GM19397 (cell line): Measurements from ENCODE around the gene BCKDHA.
"Not testable (repeated sequence)": the region's sequence is repeated elsewhere in the genome, so short reads cannot be mapped to it uniquely, and the experiment has no call there.

ENCODE experiments used
- ATAC-seq: cut with Tn5 transposase; IDR thresholded peaks from one replicate; pipeline ENCODE4 v1.9.1; 2021; ENCODE audit warnings: mild to moderate bottlenecking, moderate library complexity; ENCODE audit not compliant: unreplicated experiment

BCKDHA gene

GRCh38 chr19:41401483-41401882 lies 3.9 kb downstream of the BCKDHA start:
- no peak for ATAC-seq

- no peak for ATAC-seq
Measured at GRCh38 chr19:41402010-41402409, 4.4 kb downstream of the BCKDHA start.

- ATAC-seq = no peak
Measured at GRCh38 chr19:41403181-41403970, 5.8 kb downstream of the BCKDHA start.

- no peak for ATAC-seq
Measured at GRCh38 chr19:41405776-41406175, 8.2 kb downstream of the BCKDHA start.

GRCh38 chr19:41407271-41407670 lies 9.7 kb downstream of the BCKDHA start:
- no peak for ATAC-seq

GRCh38 chr19:41408256-41408655 lies 10.6 kb downstream of the BCKDHA start:
- ATAC-seq = no peak

DNA sequence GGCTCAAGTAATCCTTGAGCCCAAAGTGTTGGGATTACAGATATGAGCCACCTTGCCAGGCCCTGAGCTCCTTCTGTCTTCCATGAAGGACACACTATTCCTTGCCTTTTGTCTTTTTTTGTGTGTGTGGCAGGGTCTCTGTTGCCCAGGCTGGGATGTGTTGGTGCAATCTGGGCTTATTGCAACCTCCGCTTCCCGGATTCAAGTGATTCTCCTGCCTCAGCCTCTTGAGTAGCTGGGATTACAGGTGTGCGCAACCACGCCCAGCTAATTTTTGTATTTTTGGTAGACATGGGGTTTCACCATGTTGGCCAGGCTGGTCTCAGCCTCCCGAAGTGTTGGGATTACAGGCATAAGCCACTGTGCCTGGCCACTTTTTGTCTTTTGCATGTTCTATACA lies 11.2 kb downstream of the BCKDHA start:
- not testable (repeated sequence) for ATAC-seq

GRCh38 chr19:41409288-41409687 lies 11.7 kb downstream of the BCKDHA start:
- no peak for ATAC-seq

DNA sequence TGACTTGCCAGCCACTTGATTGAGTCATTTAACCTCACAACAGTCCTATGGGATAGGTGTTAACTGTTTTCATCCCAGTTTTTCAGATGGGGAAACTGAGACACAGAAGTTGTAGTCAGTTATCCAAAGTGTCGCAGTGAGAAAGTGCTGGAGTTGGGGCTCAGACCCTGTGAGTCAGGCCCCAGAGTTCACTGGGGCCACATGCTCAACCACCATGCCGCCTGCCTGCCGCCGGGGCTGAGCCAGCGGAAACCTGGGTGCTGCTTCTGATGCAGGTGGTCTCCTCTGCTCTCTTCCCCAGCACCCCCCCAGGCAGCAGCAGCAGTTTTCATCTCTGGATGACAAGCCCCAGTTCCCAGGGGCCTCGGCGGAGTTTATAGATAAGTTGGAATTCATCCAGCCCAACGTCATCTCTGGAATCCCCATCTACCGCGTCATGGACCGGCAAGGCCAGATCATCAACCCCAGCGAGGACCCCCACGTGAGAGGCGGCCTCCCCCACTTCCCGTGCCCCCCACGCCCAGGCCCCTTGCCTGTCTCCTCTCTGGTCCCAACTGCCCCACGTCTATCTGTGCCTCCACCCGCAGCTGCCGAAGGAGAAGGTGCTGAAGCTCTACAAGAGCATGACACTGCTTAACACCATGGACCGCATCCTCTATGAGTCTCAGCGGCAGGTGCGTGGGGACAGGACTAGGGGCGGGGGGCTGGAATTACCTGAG lies 12.9 kb downstream of the BCKDHA start:
- ATAC-seq = no peak

DNA sequence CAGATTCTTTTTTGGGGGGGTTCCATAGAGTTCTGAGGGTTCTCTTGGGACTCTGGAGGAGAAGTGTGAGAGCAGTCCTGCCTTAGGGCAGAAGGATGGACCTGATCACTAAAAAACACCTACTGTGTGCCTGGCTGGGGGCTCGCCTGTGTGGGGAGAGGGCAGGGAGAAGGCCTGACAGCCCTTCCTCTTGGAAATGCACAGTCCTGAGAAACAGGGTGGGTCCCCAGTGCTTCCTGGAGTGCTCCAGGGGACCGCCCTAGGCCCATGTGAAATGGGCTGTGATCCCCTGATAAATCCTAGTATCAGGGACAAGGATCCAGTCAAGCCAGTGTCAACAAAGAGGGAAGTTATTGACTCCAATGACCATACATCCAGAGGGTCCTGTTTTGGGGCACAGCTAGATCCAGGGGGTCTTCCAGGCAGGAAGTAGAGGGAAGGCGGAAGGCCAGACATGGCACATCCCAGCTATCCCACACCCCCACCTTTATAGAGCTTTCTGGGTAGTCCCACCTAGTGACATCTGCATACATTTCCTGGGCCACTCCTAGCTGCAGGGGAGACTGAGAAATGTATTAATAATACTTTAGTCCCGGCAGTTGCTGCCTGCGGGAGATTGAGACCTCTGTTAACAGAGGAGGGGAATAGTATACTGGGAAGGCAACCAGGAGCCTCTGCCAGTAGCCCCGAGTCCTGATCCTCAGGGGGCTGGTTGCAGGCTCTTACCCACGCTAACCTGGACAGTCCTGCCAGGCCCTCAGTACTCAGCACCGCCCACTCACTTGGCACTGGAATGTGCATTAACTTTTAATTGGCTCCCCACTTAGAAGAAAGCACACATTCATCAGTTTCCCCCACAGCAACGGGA lies 13.7 kb downstream of the BCKDHA start:
- no peak for ATAC-seq

GRCh38 chr19:41411968-41412265 lies 14.3 kb downstream of the BCKDHA start:
- no peak for ATAC-seq

DNA sequence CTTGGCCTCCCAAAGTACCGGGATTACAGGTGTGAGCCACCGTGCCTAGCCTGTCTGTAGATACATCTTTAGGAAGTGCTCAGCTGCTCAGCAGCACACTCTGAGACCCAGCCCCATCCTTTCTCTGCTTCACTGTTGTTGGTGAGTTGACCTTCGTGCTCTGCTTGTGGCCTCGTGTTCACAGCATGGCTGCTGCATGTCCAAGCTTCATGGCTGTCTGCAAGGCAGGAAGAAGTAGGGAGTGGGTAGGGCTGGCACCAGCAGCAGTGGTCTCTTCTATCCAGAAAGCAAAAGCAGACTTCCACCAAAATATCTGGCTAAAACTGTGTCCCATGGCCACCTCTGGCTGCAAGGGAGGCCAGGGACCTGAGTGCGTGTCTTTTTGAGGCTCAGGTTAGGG lies 15.3 kb downstream of the BCKDHA start:
- ATAC-seq = no peak

- ATAC-seq = no peak
Measured at GRCh38 chr19:41413947-41414346, 16.3 kb downstream of the BCKDHA start.

DNA sequence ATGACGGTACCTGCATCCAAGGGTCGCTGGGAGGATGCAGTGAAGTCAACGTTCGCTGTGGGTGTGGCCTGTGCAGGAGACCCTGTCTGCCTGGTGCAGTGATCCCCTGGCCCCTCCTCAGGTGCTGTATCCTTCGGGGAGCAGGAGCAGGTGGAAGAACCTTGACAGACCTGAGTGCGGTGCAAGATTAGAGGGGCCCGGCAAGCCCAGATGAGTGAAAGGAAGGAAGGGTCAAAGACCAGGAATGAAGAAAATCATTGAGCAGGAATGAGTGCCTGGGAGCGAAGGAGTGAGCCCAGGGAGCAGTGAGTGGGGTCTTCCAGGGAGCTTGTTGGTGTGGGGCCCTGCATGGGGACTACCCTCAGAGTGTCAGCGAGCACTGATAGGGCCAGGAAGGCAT lies 16.8 kb downstream of the BCKDHA start:
- no peak for ATAC-seq

- no peak for ATAC-seq
Measured at GRCh38 chr19:41415154-41415571, 17.5 kb downstream of the BCKDHA start.

GRCh38 chr19:41416194-41416674 lies 18.6 kb downstream of the BCKDHA start:
- no peak for ATAC-seq

DNA sequence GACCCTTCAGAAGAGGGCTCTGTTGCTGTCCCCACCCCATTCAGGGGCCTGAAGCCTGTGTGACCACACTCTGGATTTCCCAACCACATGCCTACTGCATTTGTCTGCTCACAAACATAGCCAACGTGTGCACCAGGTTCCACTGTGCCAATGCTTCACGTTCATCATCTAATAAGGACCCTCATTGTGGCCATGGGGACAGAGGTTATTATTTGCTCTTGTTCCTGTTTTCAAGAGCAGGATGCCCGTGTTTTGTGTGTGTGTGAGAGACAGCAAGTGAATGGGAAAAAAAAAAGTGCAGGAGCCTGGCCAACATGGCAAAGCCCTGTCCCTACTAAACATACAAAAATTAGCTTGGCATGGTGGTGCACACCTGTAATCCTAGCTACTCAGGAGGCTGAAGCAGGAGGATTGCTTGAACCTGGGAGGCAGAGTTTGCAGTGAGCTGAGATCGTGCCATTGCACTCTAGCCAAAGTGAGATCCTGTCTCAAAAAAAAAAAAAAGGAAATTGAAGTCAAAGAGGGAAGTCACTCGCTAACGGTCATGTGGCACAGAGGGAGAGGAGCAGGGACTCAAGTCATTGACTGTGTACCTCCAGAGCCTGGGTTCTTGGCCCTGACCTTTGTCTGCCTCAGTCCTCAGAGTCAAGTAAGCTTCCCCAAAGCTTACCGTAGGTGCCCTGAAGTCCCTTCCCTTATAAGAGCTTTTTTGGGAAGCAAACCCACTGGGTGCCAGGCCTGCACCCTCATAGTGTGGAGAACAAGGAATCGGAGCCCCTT lies 22.7 kb downstream of the BCKDHA start:
- ATAC-seq = no peak

- no peak for ATAC-seq
Measured at GRCh38 chr19:41421314-41421713, 23.7 kb downstream of the BCKDHA start.

- no peak for ATAC-seq
Measured at GRCh38 chr19:41421973-41422372, 24.4 kb downstream of the BCKDHA start.

- ATAC-seq = no peak
Measured at GRCh38 chr19:41422456-41422855, 24.8 kb downstream of the BCKDHA start.

DNA sequence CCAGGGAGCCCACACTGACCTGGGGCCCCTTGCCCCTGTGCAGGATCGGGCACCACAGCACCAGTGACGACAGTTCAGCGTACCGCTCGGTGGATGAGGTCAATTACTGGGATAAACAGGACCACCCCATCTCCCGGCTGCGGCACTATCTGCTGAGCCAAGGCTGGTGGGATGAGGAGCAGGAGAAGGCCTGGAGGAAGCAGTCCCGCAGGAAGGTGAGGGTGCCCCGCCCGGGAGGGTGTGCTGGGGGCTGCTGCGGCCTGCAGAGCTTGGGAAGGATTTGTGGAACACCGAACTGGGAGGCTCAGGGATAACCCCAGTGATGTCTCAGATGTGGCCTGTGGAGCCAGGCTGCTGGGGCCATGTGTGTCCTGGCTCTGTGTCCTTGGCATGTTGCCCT lies 25.3 kb downstream of the BCKDHA start:
- no peak for ATAC-seq
